Measurements from ENCODE around the gene COPG2. TPM values are rescaled to one million over a fixed set of nuclear protein-coding genes. Genes with fewer than 3 reads are reported as not detected.
A peak's percentile ranks its signal among the peaks of the same experiment; 100 is the strongest.

The COPG2 gene
- total and polyA plus RNA-seq, 2 donors (not counting 1 experiment from before 2014, with no cell fraction given) = 47.8 to 52.4 TPM

GRCh38 chr7:130559184-130559583, 109.4 kb downstream of the COPG2 start:
- no peaks in the 10 kb centered on the region for H3K79me2 ChIP-seq (ENCODE audit: control insufficient read depth, insufficient read depth, low read length)
- no peak overlapping the region for H3K4me3 ChIP-seq (replicated peaks in 1 of 4; ENCODE audit: control extremely low read depth in 1 of 4, insufficient read depth in 1 of 4, low read depth in 3 of 4, low read length in 4 of 4)
- no peaks in the 10 kb centered on the region for H3K9me3 ChIP-seq (ENCODE audit: control insufficient read depth, insufficient read depth, low read depth, low read length)
- H4K20me1 ChIP-seq (ENCODE audit: control insufficient read depth, extremely low read depth, insufficient read depth, low read length) = no peaks in the 10 kb centered on the region
- no peak overlapping the region for H2AFZ ChIP-seq (ENCODE audit: low read length)
- no peaks in the 10 kb centered on the region for H3K27me3 ChIP-seq (ENCODE audit: control insufficient read depth, insufficient read depth, low read length)
- H3K4me1 ChIP-seq (ENCODE audit: control insufficient read depth, extremely low read depth, insufficient read depth, low read length) = no peaks in the 10 kb centered on the region
- H3K36me3 ChIP-seq (ENCODE audit: control insufficient read depth, insufficient read depth, low read length) = no peaks in the 10 kb centered on the region
- no peak overlapping the region for H3K27ac ChIP-seq (ENCODE audit: insufficient read depth, low read length)
- DNase-seq (ENCODE audit: low read depth in 2 of 2) = no peak
- no peak overlapping the region for H3K9ac ChIP-seq (ENCODE audit: insufficient read depth, low read length)
- no peak for TF ChIP-seq EZH2 (IDR thresholded peaks at IDR 0.05; ENCODE audit: low read length, missing control alignments)
- TF ChIP-seq, protein P1, sequence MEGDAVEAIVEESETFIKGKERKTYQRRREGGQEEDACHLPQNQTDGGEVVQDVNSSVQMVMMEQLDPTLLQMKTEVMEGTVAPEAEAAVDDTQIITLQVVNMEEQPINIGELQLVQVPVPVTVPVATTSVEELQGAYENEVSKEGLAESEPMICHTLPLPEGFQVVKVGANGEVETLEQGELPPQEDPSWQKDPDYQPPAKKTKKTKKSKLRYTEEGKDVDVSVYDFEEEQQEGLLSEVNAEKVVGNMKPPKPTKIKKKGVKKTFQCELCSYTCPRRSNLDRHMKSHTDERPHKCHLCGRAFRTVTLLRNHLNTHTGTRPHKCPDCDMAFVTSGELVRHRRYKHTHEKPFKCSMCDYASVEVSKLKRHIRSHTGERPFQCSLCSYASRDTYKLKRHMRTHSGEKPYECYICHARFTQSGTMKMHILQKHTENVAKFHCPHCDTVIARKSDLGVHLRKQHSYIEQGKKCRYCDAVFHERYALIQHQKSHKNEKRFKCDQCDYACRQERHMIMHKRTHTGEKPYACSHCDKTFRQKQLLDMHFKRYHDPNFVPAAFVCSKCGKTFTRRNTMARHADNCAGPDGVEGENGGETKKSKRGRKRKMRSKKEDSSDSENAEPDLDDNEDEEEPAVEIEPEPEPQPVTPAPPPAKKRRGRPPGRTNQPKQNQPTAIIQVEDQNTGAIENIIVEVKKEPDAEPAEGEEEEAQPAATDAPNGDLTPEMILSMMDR (conservative IDR thresholded peaks at IDR 0.05 in 1 of 2, IDR thresholded peaks at IDR 0.05 in 1 of 2; ENCODE audit: low read depth in 1 of 2, low read length in 2 of 2) = no peak
- no peak overlapping the region for H3K4me2 ChIP-seq (ENCODE audit: extremely low read depth, insufficient read depth, low read length)

GRCh38 chr7:130554481-130554880, 114.1 kb downstream of the COPG2 start:
- Histone ChIP-seq H3K36me3 (ENCODE audit: control insufficient read depth, insufficient read depth, low read length) (no peaks in the 10 kb centered on the region), H3K27ac (ENCODE audit: insufficient read depth, low read length) (no peak overlapping the region), H3K4me2 (ENCODE audit: extremely low read depth, insufficient read depth, low read length) (no peak overlapping the region), H3K9me3 (ENCODE audit: control insufficient read depth, insufficient read depth, low read depth, low read length) (no peaks in the 10 kb centered on the region), H3K27me3 (ENCODE audit: control insufficient read depth, insufficient read depth, low read length) (no peaks in the 10 kb centered on the region), H3K4me3 (replicated peaks in 1 of 4; ENCODE audit: control extremely low read depth in 1 of 4, insufficient read depth in 1 of 4, low read depth in 3 of 4, low read length in 4 of 4) (no peak overlapping the region), H3K9ac (ENCODE audit: insufficient read depth, low read length) (no peak overlapping the region), H3K79me2 (ENCODE audit: control insufficient read depth, insufficient read depth, low read length) (no peaks in the 10 kb centered on the region), H3K4me1 (ENCODE audit: control insufficient read depth, extremely low read depth, insufficient read depth, low read length) (no peaks in the 10 kb centered on the region), H2AFZ (ENCODE audit: low read length) (no peak overlapping the region), H4K20me1 (ENCODE audit: control insufficient read depth, extremely low read depth, insufficient read depth, low read length) (no peaks in the 10 kb centered on the region)
- no peak for TF ChIP-seq EZH2 (IDR thresholded peaks at IDR 0.05; ENCODE audit: low read length, missing control alignments)
- TF ChIP-seq, protein P1 (conservative IDR thresholded peaks at IDR 0.05 in 1 of 2, IDR thresholded peaks at IDR 0.05 in 1 of 2; ENCODE audit: low read depth in 1 of 2, low read length in 2 of 2) = no peak
- DNase-seq (ENCODE audit: low read depth in 2 of 2) = no peak

- no peak overlapping the region for H3K4me3 ChIP-seq (replicated peaks in 1 of 4; ENCODE audit: control extremely low read depth in 1 of 4, insufficient read depth in 1 of 4, low read depth in 3 of 4, low read length in 4 of 4)
- H3K27ac ChIP-seq (ENCODE audit: insufficient read depth, low read length) = no peak overlapping the region
- no peak overlapping the region for H3K4me2 ChIP-seq (ENCODE audit: extremely low read depth, insufficient read depth, low read length)
- TF ChIP-seq EZH2 (IDR thresholded peaks at IDR 0.05; ENCODE audit: low read length, missing control alignments) = no peak
- TF ChIP-seq, protein P1 (conservative IDR thresholded peaks at IDR 0.05 in 1 of 2, IDR thresholded peaks at IDR 0.05 in 1 of 2; ENCODE audit: low read depth in 1 of 2, low read length in 2 of 2) = no peak
- peak in 1 of 2 donors; percentile 23 for DNase-seq (ENCODE audit: low read depth in 2 of 2)
- H3K27me3 ChIP-seq (ENCODE audit: control insufficient read depth, insufficient read depth, low read length) = no peaks in the 10 kb centered on the region
- H2AFZ ChIP-seq (ENCODE audit: low read length) = no peak overlapping the region
- H4K20me1 ChIP-seq (ENCODE audit: control insufficient read depth, extremely low read depth, insufficient read depth, low read length) = no peaks in the 10 kb centered on the region
- H3K9me3 ChIP-seq (ENCODE audit: control insufficient read depth, insufficient read depth, low read depth, low read length) = no peaks in the 10 kb centered on the region
- H3K79me2 ChIP-seq (ENCODE audit: control insufficient read depth, insufficient read depth, low read length) = no peaks in the 10 kb centered on the region
- no peaks in the 10 kb centered on the region for H3K4me1 ChIP-seq (ENCODE audit: control insufficient read depth, extremely low read depth, insufficient read depth, low read length)
- no peaks in the 10 kb centered on the region for H3K36me3 ChIP-seq (ENCODE audit: control insufficient read depth, insufficient read depth, low read length)
- no peak overlapping the region for H3K9ac ChIP-seq (ENCODE audit: insufficient read depth, low read length)
Measured at GRCh38 chr7:130553398-130554029, 115.0 kb downstream of the COPG2 start.

Data from fibroblast of lung (primary cell).